ENCODE results near the gene ARID1B. TPM values are rescaled to one million over a fixed set of nuclear protein-coding genes. Genes with fewer than 3 reads are reported as not detected.

ARID1B gene
- total and polyA plus RNA-seq, 2 experiments from 2014 or later, result 41.9 to 72.7 TPM

DNA sequence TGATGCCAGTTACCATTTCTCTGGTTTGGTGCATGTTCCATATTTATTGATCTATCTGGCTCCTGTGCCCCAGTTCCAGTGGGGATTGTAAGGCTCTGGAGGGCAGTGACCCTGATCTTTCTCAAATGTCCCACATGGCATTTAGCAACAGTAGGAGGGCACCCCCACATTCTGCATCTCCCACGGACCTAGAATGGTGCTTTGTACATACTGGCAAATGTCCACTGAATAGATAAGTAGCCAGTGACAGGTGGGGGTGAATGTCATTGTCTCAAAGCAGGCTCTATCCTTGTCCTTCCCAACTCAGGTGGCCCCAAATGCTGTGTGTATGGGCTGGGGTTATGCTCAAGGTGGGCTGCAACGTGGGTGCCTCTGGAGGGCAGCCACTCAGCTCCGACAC, 462.0 kb downstream of the ARID1B start:
- H3K4me1 ChIP-seq (ENCODE audit: low read depth), result no peaks in the 10 kb centered on the region
- no peak for TF ChIP-seq CTCF (IDR thresholded peaks at IDR 0.05; ENCODE audit: low read depth, low read length)
- no peak overlapping the region for H3K4me3 ChIP-seq
- DNase-seq (ENCODE audit: low read depth in 1 of 2, low spot score in 1 of 2), result no peak
- H3K27ac ChIP-seq, result no peak overlapping the region
- no peaks in the 10 kb centered on the region for H3K9me3 ChIP-seq (ENCODE audit: low read depth)
- H3K36me3 ChIP-seq, result no peaks in the 10 kb centered on the region
- H3K27me3 ChIP-seq, result peaks cover 48% of the 10 kb centered on the region

DNA sequence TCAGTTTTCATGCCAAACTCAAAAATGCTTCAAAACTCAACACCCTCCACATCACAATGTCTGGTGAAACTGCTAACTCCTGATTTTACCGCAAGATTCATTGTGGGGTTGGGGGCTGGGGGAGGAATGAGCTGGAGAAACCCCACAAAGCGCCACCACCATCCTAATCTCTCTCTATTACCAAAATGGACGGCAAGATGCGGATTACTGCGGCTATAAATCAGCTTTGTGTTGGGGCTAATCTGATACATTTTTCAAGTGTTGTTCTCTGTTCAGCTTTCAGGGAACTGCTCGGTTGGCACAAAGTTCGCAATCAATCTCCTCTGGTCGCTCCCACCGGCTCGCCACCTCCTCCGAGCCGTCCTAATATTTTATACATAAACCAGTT, 462.5 kb downstream of the ARID1B start:
- Histone ChIP-seq H3K36me3 (no peaks in the 10 kb centered on the region), H3K27ac (no peak overlapping the region)

DNA sequence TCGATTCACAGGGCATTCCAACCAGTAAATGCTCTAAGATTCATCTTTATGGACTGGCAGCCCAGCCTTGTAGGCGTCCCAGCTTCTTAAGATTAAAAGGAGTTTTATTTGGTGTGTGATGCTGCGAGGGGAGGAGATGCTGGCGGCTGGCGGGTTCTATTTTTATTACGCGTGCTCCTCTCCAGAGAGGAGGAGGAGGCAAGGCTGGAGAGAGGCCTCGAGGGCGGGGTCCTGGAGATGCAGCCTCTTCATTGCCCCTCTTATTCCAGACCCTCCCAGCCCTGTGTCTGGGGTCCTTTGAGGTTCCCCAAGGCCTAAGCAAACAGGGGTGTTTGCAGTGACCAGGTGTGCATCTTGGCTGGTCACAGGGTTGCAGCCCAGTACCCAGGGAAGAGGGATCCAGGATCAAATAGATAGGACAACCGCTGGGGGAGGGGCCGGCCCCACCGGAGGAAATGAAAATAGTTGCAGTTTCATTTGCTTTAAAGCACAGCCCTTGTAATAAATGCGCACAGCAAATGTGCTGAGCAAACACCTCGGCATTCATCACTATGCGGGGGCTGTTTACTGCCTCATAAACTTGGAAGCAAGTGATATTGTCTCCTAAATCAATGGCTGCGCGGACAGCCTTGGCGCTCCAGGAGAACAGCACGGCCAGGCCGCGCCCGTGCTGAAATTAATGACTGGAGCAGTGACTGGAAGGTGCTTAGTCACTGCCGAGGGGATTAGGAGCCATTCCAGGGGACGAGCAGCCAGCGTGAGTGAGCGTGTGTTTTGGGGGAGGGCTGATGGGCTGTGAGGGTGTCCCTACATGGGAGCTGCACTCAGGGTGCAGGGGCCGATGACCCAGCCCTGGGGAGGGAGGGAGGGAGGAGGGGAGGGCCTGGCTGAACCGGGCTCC, 463.1 kb downstream of the ARID1B start:
- no peak overlapping the region for H3K4me3 ChIP-seq

More for the DNA sequence above, 462.5 kb downstream of the ARID1B start:
- H3K4me1 ChIP-seq (ENCODE audit: low read depth), result no peaks in the 10 kb centered on the region
- DNase-seq (ENCODE audit: low read depth in 1 of 2, low spot score in 1 of 2), result no peak
- TF ChIP-seq CTCF (IDR thresholded peaks at IDR 0.05; ENCODE audit: low read depth, low read length), result no peak
- peaks cover 43% of the 10 kb centered on the region for H3K27me3 ChIP-seq
- no peaks in the 10 kb centered on the region for H3K9me3 ChIP-seq (ENCODE audit: low read depth)
- no peak overlapping the region for H3K4me3 ChIP-seq

DNA sequence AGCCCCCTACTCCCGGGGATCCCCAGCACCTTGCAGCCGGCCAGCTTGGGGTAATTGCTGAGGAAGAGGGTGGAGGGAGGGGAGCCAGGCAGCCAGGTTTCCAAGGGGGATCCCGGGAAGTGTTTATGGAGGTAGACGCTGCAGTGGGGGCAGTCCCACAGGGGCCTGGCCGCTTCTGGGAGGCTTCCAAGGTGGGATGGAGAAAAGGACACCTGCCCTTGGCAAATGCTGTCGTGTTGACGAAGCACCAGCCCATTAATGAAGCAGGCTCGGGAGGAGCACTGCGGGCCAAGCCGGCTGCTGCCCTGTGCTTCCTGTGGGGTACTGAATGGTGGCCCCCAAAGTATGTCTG, 463.8 kb downstream of the ARID1B start:
- Histone ChIP-seq H3K27me3 (peaks cover 30% of the 10 kb centered on the region), H3K9me3 (ENCODE audit: low read depth) (no peaks in the 10 kb centered on the region), H3K36me3 (no peaks in the 10 kb centered on the region), H3K27ac (no peak overlapping the region), H3K4me3 (no peak overlapping the region), H3K4me1 (ENCODE audit: low read depth) (no peaks in the 10 kb centered on the region)
- DNase-seq (ENCODE audit: low read depth in 1 of 2, low spot score in 1 of 2), result no peak
- TF ChIP-seq CTCF (IDR thresholded peaks at IDR 0.05; ENCODE audit: low read depth, low read length), result no peak

More for the DNA sequence above, 463.1 kb downstream of the ARID1B start:
- no peak for TF ChIP-seq CTCF (IDR thresholded peaks at IDR 0.05; ENCODE audit: low read depth, low read length)
- Histone ChIP-seq H3K36me3 (no peaks in the 10 kb centered on the region), H3K27me3 (peaks cover 37% of the 10 kb centered on the region), H3K27ac (no peak overlapping the region), H3K9me3 (ENCODE audit: low read depth) (no peaks in the 10 kb centered on the region), H3K4me1 (ENCODE audit: low read depth) (no peaks in the 10 kb centered on the region)
- DNase-seq (ENCODE audit: low read depth in 1 of 2, low spot score in 1 of 2), result peak in 1 of 2 donors; percentile 38

- Histone ChIP-seq H3K4me3 (no peak overlapping the region), H3K4me1 (ENCODE audit: low read depth) (no peaks in the 10 kb centered on the region), H3K27ac (no peak overlapping the region), H3K36me3 (no peaks in the 10 kb centered on the region), H3K27me3 (peaks cover 12% of the 10 kb centered on the region), H3K9me3 (ENCODE audit: low read depth) (no peaks in the 10 kb centered on the region)
- TF ChIP-seq CTCF (IDR thresholded peaks at IDR 0.05; ENCODE audit: low read depth, low read length), result no peak
- DNase-seq (ENCODE audit: low read depth in 1 of 2, low spot score in 1 of 2), result no peak
These were observed 465.6 kb downstream of the ARID1B start for GRCh38 chr6:157242791-157243190.
